GM18505 (cell line): Measurements from ENCODE around the gene LSM12.

Experiments
- ATAC-seq: cut with Tn5 transposase; IDR thresholded peaks from one replicate; pipeline ENCODE4 v1.9.1; 2021; ENCODE audit not compliant: unreplicated experiment
- POLR2A ChIP-seq: IDR thresholded peaks from 4 replicates; pipeline ENCODE4 v1.6.1; 2011; ENCODE audit warnings: borderline replicate concordance; ENCODE audit not compliant: insufficient read depth, insufficient read length; ENCODE audit errors: extremely low read depth

LSM12 gene

DNA sequence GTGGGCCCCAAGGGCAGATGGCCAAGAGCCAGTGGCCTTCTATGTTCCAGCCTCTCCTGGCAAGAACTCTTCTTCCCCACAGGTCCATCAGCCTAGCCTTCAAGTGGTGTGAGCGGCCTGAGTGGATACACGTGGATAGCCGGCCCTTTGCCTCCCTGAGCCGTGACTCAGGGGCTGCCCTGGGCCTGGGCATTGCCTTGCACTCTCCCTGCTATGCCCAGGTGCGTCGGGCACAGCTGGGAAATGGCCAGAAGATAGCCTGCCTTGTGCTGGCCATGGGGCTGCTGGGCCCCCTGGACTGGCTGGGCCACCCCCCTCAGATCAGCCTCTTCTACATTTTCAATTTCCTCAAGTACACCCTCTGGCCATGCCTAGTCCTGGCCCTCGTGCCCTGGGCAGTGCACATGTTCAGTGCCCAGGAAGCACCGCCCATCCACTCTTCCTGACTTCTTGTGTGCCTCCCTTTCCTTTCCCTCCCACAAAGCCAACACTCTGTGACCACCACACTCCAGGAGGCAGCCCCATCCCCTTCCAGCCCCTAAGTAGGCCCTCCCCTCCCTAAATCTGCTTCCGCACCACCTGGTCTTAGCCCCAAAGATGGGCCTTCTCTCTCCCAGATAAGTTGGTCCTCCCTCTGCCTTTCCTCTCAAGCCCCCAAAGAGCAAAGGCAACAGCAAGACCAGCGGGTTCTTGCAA lies 9.3 kb upstream of the LSM12 start:
- no peak for ATAC-seq
- TF ChIP-seq POLR2A: peak; percentile 15

DNA sequence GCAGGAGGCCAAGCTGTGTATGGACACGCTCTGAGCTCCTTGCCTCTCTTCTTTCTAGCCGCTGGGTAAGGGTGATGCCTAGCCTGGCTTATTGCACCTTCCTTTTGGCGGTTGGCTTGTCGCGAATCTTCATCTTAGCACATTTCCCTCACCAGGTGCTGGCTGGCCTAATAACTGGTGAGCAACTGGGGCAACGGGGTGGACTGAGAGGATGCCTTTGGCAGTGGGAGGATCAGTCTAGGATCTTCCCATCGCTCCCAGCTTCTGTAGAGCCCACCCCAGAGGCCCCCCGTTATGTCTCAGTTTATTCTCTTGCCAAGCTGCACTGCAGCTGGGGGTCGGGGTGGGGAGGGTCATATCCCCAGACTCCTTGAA lies 8.4 kb upstream of the LSM12 start:
- no peak for TF ChIP-seq POLR2A
- no peak for ATAC-seq

DNA sequence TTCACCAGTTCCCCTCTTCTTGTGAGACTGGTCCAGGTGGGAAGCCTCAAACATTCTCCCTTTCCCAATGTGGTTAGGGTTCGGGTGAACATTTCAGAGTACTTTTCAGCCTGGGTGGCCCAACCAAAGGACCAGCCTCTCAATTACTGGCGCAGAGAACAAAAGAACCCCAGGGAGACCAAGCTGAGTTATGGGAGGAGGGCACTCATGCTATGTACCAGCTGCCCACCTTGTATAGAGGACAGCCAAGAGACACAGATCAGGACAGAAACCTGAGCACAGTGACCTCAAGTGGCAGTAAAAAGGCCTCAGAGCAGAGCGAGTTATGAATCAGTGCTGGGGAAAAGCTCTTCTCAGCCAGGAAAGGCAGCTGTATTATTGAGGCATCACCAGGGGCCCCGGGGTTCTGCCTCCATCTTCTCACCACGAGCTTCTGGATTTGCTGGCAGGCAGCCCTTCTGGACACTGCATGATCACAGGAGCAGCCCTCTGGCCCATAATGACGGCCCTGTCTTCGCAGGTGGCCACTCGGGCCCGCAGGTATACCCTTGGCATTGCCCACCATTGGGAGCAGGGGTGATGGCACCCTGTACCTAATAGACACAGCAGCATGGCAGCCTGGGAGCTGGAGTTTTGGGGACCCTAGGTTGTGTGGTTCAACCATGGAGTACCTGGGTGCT lies 7.9 kb upstream of the LSM12 start:
- no peak for ATAC-seq
- no peak for TF ChIP-seq POLR2A

DNA sequence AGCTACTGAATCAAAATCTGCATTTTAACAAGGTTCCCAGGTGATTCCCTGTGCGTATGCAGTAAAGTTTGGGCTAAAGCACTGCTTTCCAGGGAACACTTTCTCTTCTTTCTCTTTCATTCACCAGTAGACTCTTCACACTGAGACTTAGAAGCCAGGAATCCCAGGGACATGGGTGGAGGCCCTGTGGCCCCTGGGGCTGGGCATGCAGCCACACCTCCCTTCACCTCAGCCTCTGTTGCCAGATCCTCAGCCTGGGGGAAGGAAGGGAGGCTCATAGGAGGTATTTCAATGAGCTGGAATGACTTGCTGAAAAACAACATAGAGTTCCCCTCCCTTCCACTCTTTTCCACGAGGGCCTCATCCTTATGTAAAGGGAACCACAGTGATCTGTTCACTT lies 5.3 kb upstream of the LSM12 start:
- TF ChIP-seq POLR2A: no peak
- no peak for ATAC-seq

DNA sequence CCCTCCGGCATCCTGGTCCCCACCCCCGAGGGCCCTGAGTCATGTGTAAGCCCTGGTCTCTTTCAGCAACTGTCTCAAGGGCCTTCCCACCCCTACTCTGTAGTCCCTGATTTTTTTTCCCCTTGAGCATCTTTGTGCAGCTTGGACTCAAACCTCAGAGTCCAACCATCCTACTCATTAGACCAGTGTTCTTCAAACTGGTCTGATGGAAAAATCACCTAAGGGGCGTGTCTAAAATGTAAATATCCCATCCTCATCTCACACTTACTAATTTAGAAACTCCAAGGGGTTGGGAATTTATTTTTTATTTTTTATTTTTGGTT lies 4.7 kb upstream of the LSM12 start:
- ATAC-seq: peak; percentile 12
- TF ChIP-seq POLR2A: no peak

DNA sequence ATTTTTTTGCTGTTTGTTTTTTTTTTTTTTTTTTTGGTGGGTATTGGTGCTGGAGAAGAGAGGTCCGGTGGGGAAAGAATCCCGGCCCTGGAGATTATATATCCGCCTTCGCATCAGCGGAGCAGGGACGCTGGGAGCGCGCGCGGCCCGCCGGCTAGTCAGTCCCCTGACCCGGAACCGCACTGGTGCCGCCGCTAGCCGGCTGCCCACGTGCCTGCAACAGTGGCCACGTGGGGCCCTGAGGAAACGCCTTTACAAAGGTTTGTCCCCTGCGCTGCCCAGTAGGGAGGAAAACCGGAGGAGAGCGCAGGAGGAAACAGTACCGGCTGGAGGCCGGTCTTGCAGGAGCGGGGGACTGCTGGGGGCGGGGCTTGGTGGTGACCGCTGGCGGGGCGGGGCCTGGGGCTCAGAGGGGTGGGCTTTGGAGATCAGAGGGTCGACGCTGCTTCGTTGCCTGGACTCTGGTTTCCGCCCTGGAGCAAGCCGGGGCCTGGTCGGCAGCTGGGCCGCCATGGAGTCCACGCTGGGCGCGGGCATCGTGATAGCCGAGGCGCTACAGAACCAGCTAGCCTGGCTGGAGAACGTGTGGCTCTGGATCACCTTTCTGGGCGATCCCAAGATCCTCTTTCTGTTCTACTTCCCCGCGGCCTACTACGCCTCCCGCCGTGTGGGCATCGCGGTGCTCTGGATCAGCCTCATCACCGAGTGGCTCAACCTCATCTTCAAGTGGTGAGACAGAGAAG lies 4.2 kb upstream of the LSM12 start, which contains the start of gene G6PC3:
G6PC3 (plus strand) TSS at position 281 of the 743 bp plus-strand sequence; CDS start at position 512, 231 bp downstream.
- peak; percentile 87 for TF ChIP-seq POLR2A
- ATAC-seq: peak; percentile 61

DNA sequence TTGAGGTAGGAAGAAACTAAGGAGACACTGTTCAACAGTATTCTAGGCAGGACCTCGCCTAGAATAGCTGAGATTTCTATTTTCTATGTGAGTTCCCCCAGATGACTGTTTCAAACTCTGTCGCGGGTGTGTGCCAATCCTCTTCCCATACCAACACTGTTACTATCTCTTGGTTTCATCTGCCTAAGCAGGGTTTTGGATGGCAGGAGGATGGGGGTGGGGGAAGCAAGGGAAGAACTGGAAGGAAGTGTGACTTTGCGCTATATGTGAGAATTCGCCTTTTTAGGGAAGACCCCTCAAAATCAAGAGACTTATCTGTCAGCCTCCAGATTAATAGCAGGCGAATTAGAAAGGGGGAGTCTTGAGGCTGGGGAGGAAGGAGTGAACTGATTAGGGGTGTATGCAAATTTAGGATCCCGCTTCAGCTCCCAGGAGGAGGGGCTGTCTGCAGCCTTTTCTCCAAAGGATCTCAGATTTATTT lies 3.5 kb upstream of the LSM12 start:
- no peak for ATAC-seq
- TF ChIP-seq POLR2A: no peak

DNA sequence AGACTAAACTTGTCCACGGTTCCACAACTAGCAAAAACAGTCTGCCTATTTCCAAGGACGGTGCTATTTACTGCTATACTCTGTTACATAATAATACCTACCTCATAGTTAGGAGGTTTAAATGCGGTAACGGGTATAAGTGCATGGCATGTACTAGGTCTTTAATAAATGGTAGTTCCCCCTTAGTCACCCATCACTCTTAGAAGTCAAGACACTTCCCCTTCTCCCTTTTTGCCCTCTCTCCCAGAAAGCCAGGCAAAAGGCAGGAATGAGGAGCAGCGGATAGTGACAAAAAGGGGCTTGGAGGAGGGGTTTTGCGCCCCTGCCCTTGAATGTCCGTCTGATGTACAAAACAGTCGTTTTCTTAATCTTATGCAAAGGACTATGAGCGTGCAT lies 1.1 kb upstream of the LSM12 start:
- TF ChIP-seq POLR2A: no peak
- ATAC-seq: no peak

DNA sequence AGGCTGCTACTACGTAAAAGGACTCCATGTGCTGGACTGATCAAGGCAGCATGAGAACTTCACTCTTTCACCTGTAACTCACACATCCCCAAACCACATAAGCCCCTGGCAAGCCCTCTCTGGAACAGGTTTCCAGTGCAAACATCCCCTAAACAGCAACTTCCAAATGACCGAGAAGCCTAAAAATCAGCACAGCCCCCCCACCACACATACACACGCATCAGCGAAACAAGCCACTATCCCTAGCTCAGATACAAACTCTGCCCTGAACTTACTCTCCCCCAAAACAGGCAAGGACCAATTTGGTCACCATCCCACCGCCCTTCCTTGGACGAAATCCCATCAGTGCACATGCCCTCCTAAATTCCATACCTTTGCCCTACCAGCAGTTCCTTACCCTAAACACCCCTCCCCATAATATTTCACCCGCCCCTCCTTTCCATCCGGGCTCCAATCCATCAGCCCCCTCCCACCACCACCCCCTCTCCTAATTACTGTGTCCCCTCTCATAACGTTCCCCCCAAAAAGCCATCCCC lies 735 bp downstream of the LSM12 start:
- ATAC-seq: no peak
- no peak for TF ChIP-seq POLR2A

DNA sequence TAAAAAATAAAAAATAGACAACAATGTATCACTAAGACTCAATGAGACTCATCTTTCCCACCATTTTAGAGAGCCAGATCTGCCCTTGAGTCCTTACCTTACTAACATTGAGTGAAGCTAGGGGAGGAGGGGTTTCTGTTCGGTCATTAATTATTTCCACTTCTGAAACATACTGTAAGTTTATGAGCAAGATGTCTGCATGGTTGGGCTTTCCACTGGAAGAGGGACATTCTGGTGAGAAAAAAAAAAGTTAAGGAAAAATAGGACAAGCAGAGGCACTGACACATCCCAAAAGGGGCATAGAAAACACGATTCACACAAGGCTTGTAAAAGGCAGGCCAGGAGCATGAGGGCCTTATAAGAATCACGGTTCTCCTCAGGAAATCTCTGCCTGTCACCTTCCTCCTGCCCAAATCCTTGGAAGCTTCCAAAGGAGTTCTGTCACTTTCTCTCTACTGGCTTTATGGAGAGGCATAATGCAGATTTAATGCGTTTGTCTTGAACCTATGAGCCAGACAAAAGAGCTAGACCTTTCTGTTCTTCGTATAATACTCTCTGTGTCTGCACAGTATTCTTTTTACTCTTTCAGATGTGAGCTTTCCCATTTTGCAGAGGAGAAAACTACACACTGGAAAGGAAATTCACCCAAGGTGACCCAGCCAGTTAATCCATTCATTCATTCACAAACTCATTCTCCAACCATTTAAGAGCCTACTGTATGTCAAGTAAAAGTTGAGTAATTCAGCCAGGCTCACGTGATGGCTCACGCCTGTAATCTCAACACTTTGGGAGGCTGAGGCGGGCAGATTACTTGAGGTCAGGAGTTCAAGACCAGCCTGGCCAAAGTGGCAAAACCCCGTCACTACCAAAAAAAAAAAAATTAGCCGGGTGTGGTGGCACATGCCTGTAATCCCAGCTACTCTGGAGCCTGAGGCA lies 2.5 kb downstream of the LSM12 start:
- no peak for ATAC-seq
- no peak for TF ChIP-seq POLR2A

DNA sequence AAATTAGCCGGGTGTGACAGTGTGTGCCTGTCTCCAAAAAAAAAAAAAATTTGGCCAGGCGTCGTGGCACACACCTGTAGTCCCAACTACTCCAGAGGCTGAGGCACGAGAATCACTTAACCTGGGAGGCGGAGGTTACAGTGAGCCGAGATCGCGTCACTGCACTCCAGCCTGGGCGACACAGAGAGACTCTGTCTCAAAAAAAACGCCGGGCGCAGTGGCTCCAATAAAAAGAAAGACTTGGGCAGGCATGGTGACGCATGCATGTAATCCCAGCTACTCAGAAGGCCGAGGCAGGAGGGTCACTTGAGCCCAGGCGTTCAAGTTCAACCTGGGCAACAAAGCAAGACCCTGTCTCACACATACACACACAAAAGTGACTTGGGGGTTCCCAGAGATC lies 3.6 kb downstream of the LSM12 start:
- TF ChIP-seq POLR2A: no peak
- ATAC-seq: no peak

DNA sequence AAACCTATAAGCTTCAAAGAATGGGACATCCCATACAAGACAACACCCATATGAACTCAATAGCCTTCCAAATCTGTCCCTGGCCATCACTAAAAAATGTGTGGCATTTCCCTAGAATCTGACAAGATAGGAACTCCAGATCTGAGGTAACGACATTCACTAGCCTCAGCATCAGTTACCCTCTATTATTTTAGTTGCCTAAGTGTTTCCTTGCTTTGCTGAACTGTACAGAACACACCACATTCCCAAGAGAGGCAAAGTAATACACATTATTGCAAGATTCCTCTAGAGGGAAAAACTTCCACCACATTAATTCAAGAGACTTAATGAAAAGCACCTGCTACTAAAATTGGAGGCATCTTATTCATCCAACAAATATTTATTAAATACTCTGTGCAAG lies 5.0 kb downstream of the LSM12 start:
- ATAC-seq: no peak
- no peak for TF ChIP-seq POLR2A

DNA sequence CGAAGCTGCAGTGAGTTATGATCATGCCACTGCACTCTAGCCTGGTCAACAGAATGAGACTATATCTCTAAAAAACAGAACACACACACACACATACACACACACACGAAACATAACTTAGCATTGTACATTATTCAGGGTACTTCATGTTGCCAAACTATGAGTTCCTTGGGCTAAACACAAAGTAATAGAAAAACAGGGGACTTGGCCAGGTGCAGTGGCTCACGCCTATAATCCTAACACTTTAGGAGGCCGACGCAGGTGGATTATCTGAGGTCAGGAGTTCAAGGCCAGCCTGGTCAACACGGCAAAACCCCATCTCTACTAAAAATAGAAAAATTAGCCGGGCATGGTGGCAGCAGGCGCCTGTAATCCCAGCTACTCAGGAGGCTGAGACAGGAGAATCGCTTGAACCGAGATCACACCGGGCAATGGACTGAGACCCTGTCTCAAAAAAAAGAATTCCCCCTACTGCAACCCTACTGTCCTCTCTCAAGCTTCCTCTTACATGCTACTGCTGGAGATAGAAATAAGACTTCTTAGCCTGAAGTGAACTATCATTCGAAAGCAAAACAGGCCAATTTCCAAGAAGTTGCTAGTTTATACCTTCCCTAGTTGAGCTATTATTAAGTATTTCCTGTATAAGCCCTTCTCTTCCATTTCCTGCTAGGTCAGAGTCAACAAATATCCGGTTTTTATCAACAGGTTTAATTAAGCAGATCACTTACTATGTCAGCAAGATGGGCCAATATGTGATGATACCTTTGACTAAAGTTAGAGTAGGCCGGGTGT lies 7.2 kb downstream of the LSM12 start:
- no peak for TF ChIP-seq POLR2A
- no peak for ATAC-seq
